ENCODE results near the gene HOXC11. TPM values are rescaled to one million over a fixed set of nuclear protein-coding genes. Genes with fewer than 3 reads are reported as not detected.

Gene HOXC11
- not detected for total RNA-seq

DNA sequence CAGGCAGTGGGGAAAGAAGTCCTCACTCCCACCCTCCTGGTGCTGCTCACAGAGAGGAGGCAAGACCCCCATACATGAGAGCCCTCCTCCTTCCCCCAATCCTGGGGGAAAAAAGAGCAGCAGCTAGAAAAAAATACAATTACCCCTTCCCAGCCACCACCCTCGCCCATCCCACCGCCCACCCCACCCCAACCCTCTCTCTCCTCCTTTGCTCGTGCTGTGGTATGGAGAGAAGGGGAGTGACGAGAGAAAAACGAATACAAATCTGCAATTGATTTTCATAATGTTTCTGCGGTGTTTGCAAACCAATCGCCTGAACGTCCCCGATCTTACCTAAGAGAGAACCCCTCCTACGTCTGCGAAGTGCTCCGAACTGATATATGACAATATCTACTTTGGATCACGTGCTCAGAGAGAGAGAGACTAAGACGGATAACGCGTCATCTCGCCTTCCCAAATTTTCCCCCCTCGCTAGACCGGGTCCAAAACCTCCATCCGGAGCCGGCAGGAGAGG is at the start of gene HOXC11:
HOXC11 (plus strand) TSS at position 405 of the 514 bp plus-strand sequence. CDS start 116 bp downstream, outside the sequence.
- TF ChIP-seq, protein P1, sequence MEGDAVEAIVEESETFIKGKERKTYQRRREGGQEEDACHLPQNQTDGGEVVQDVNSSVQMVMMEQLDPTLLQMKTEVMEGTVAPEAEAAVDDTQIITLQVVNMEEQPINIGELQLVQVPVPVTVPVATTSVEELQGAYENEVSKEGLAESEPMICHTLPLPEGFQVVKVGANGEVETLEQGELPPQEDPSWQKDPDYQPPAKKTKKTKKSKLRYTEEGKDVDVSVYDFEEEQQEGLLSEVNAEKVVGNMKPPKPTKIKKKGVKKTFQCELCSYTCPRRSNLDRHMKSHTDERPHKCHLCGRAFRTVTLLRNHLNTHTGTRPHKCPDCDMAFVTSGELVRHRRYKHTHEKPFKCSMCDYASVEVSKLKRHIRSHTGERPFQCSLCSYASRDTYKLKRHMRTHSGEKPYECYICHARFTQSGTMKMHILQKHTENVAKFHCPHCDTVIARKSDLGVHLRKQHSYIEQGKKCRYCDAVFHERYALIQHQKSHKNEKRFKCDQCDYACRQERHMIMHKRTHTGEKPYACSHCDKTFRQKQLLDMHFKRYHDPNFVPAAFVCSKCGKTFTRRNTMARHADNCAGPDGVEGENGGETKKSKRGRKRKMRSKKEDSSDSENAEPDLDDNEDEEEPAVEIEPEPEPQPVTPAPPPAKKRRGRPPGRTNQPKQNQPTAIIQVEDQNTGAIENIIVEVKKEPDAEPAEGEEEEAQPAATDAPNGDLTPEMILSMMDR (IDR thresholded peaks at IDR 0.05): no peak
- DNase-seq: no peak
- intact Hi-C loops (cut with DNase I): no loop called here
- no peak within 1 kb of the TSS for H3K27ac ChIP-seq
- H3K4me3 ChIP-seq: no peak within 1 kb of the TSS
- H3K4me1 ChIP-seq: no peaks in the 10 kb centered on the region
- no peaks in the 10 kb centered on the region for H3K36me3 ChIP-seq
- peaks cover 99% of the 10 kb centered on the region for H3K27me3 ChIP-seq
- no peaks in the 10 kb centered on the region for H3K9me3 ChIP-seq
- H3K9ac ChIP-seq (ENCODE audit: low read depth in 2 of 2, low read length in 2 of 2): no peak within 1 kb of the TSS

DNA sequence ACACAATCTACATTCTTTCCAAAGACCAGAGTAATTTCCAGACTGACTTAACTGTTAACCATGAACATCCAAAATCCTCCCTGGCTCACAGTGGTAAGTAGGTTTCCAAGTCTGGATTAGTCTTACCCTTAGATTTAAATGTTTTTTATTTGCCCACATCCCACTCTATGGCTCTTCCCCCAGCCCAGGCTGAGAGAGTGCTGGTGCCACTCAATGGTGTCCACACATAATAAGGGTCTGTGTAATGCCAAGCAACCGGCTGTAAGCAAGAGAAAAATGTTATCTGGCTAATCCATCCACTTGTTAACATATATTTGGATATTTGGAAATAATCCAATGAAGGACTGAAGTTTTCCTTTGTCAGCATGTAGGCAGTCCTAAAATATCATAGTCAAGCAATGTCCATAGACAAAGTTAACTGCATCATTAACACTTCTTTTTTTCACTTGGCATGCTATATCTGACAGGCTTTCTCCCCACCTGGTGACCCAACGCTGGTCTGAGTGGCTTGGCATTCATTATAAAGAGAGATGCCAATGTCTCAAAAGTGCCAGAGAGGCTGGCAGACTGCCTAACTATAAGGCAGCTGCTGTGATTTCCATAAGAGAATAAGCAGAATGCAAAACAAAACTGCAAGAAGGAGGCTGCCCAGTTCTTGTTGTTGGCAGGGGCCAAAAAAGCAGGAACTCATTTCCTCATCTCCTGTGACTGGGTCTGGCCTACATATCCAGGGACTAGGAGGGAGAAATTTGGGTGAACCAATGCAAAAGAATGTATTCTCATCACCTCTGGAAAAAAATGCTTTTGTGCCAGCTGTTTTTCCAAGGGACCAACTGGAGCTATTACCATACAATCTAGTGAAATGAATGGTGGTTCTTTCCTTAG is 48.2 kb upstream of the HOXC11 start:
- Histone ChIP-seq H3K4me1 (no peaks in the 10 kb centered on the region), H3K27ac (no peak overlapping the region), H3K36me3 (no peaks in the 10 kb centered on the region), H3K9ac (ENCODE audit: low read depth in 2 of 2, low read length in 2 of 2) (no peak overlapping the region), H3K4me3 (no peak overlapping the region), H3K9me3 (no peaks in the 10 kb centered on the region), H3K27me3 (peaks cover 50% of the 10 kb centered on the region)
- DNase-seq: no peak
- TF ChIP-seq, protein P1 (IDR thresholded peaks at IDR 0.05): no peak
- intact Hi-C loops (cut with DNase I): no loop called here

DNA sequence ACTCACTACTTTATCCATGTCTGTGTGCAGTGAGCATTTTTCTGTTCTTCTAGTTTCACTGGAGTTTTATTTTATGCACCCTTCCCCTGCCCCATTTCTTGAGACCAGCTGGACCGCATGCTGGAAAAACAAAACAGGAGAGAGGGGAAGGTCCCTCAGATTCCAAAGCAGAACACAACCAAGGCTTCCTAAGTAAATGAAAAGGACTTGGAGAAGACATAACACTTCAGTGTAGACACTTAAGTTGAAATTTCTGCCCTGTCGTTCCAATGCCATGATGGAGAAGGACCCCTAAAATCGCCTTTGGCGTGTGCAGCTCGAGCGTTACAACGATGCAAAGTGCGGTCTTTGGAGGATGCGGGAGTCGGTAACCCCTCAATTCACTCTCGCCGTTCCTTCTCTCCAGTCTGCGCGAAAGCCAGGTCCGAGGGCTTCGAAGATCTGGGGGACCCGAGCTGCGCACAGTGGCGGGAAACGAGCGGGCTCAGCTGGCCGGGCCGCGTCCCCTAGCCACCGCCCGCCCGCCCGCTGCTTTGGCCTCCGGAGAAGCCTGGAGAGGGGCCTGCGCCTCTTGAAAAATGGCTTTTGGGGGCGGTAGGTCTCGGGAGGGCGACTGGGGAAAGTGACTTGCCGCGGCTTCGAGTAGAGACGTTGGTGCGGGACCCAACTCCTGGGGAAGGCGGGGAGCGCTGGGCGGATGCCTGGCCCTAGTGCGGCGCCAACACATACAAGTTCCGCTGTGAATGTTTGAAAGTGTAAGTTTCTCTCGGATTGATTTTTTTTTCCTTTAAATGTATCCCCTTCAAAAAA is 45.5 kb upstream of the HOXC11 start:
- H3K9me3 ChIP-seq: no peaks in the 10 kb centered on the region
- no peaks in the 10 kb centered on the region for H3K36me3 ChIP-seq
- H3K27ac ChIP-seq: no peak overlapping the region
- H3K27me3 ChIP-seq: peaks cover 67% of the 10 kb centered on the region
- no peak overlapping the region for H3K9ac ChIP-seq (ENCODE audit: low read depth in 2 of 2, low read length in 2 of 2)
- TF ChIP-seq, protein P1 (IDR thresholded peaks at IDR 0.05): no peak
- no peak for DNase-seq
- H3K4me3 ChIP-seq: no peak overlapping the region
- no peaks in the 10 kb centered on the region for H3K4me1 ChIP-seq
- intact Hi-C loops (cut with DNase I): no loop called here

DNA sequence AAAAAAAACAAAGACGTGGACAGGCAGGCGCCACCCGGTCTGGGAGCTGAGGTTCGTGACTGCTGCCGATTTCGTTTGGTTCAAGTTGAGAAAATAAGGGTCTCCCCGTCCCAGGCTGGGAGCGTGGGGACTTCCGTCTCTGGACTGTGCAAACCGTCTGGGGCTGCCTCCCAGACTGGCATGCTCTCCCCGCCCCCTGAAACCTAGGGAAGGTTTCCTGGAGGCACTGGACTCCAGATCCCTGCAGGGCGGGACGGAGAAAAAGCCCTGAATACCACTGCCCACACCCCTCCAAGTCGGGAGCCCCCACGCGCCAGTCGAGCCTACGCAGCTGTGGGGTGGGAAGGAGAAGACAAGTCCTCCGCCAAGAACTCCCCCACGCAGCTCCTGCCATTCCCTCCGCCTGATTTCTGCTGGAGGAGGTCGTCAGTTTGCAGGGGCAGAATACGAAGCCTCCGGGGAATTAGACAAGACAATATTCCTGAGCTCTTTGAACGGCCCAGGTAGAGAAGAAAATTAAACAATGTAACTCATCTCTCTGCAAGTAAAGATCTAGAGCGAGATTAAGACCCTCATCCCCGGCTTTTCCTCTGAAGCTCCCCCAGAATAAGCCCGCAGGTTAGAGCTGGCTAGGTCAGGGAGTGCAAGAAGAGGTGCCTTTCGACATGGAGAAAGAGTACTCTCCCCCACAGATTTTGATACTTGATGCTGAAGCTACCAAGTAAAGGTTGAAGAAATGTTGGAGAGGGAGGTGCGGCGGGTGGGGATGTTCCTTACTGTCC is 44.7 kb upstream of the HOXC11 start:
- H3K9ac ChIP-seq (ENCODE audit: low read depth in 2 of 2, low read length in 2 of 2): no peak overlapping the region

More for the DNA sequence above, 44.7 kb upstream of the HOXC11 start:
- Histone ChIP-seq H3K27me3 (peaks cover 75% of the 10 kb centered on the region), H3K4me1 (no peaks in the 10 kb centered on the region), H3K27ac (no peak overlapping the region), H3K9me3 (no peaks in the 10 kb centered on the region), H3K36me3 (no peaks in the 10 kb centered on the region), H3K4me3 (no peak overlapping the region)
- intact Hi-C loops (cut with DNase I): no loop called here
- no peak for DNase-seq
- TF ChIP-seq, protein P1 (IDR thresholded peaks at IDR 0.05): no peak
